SW480 (cell line): ENCODE data around the gene HSH2D.
"Not testable (repeated sequence)": the region's sequence is repeated elsewhere in the genome, so short reads cannot be mapped to it uniquely, and the experiment has no call there.

ENCODE experiments used
- DNase-seq: peaks from one replicate; pipeline ENCODE4 v3.0.0-alpha.2; 2016; ENCODE audit warnings: low spot score

The HSH2D gene

GRCh38 chr19:16155128-16155527 is 11.6 kb downstream of the HSH2D start:
- no peak for DNase-seq

GRCh38 chr19:16156904-16157303 is 13.4 kb downstream of the HSH2D start:
- DNase-seq: no peak

GRCh38 chr19:16157601-16158000 is 14.1 kb downstream of the HSH2D start:
- no peak for DNase-seq

- no peak for DNase-seq
These were observed 16.2 kb downstream of the HSH2D start for GRCh38 chr19:16159655-16160054.

GRCh38 chr19:16160445-16160942 is 17.0 kb downstream of the HSH2D start:
- no peak for DNase-seq

GRCh38 chr19:16160943-16161560 is 17.6 kb downstream of the HSH2D start:
- DNase-seq: peak; percentile 88

GRCh38 chr19:16161840-16162239 is 18.4 kb downstream of the HSH2D start:
- DNase-seq: peak; percentile 74

GRCh38 chr19:16164222-16164890 is 20.9 kb downstream of the HSH2D start:
- DNase-seq: no peak

GRCh38 chr19:16166417-16166816 is 22.9 kb downstream of the HSH2D start:
- no peak for DNase-seq

GRCh38 chr19:16167055-16167454 is 23.6 kb downstream of the HSH2D start:
- no peak for DNase-seq

- no peak for DNase-seq
These were observed 25.1 kb downstream of the HSH2D start for GRCh38 chr19:16168465-16169081.

GRCh38 chr19:16170134-16170533 is 26.6 kb downstream of the HSH2D start:
- DNase-seq: no peak

GRCh38 chr19:16175954-16176353 is 32.5 kb downstream of the HSH2D start:
- DNase-seq: no peak

GRCh38 chr19:16178866-16179265 is 35.4 kb downstream of the HSH2D start:
- DNase-seq: not testable (repeated sequence)

GRCh38 chr19:16180611-16181010 is 37.1 kb downstream of the HSH2D start:
- no peak for DNase-seq

- DNase-seq: no peak
These were observed 41.2 kb downstream of the HSH2D start for GRCh38 chr19:16184665-16185122.

- peak; percentile 99 for DNase-seq
These were observed 41.8 kb downstream of the HSH2D start, which contains the start of gene FAM32A for GRCh38 chr19:16185123-16185767. TSS of gene FAM32A (plus strand) at chr19:16185410. CDS start at chr19:16185443, 33 bp downstream.

GRCh38 chr19:16185768-16186123 is 42.3 kb downstream of the HSH2D start:
- DNase-seq: peak; percentile 50

- DNase-seq: no peak
These were observed 45.0 kb downstream of the HSH2D start for GRCh38 chr19:16188521-16188920.

- no peak for DNase-seq
These were observed 46.7 kb downstream of the HSH2D start for GRCh38 chr19:16190198-16190597.

- DNase-seq: no peak
These were observed 47.3 kb downstream of the HSH2D start for GRCh38 chr19:16190736-16191135.

GRCh38 chr19:16191216-16191908 is 47.9 kb downstream of the HSH2D start:
- no peak for DNase-seq
